SK-MEL-5 (cell line): ENCODE measurements around the gene DGCR6. TPM values are rescaled to one million over a fixed set of nuclear protein-coding genes. Genes with fewer than 3 reads are reported as not detected.
"Not testable (repeated sequence)": the region's sequence is repeated elsewhere in the genome, so short reads cannot be mapped to it uniquely, and the experiment has no call there.

ENCODE experiments used
- DNase-seq: peaks from one replicate; pipeline ENCODE4 v3.0.0-alpha.2; 2016; ENCODE audit warnings: low read depth, low spot score
- in situ Hi-C: cut with HindIII; loops from 2 replicates; pipeline ENCODE4 v1.10.0; 2016; ENCODE audit warnings: low sequenced_read_pairs, high pct_unique_total_duplicates, low pct_unique_long_range_greater_than_20kb
- polyA plus RNA-seq, 2 experiments: library from polyadenylated mRNA; depleted of rRNA; stranded (reverse); fragments of >200 nt; gene quantifications; 2 replicates each; pipeline ENCODE4 v1.2.3, GENCODE V29; 2015
- total RNA-seq: library from RNA; depleted of rRNA; stranded (reverse); fragments of >200 nt; shearing (Covaris generic); gene quantifications from 2 replicates; pipeline ENCODE4 v1.2.3, GENCODE V29; 2014; rRNA removed

DGCR6 gene
- 1.7 and 2.6 TPM in 2 replicates for total RNA-seq
- polyA plus RNA-seq (2015; cell fraction: cytosol; rRNA removed), result 0.82 and 1.1 TPM in 2 replicates
- polyA plus RNA-seq (2015; cell fraction: nucleus; rRNA removed), result 10.6 and 13.5 TPM in 2 replicates

DNA sequence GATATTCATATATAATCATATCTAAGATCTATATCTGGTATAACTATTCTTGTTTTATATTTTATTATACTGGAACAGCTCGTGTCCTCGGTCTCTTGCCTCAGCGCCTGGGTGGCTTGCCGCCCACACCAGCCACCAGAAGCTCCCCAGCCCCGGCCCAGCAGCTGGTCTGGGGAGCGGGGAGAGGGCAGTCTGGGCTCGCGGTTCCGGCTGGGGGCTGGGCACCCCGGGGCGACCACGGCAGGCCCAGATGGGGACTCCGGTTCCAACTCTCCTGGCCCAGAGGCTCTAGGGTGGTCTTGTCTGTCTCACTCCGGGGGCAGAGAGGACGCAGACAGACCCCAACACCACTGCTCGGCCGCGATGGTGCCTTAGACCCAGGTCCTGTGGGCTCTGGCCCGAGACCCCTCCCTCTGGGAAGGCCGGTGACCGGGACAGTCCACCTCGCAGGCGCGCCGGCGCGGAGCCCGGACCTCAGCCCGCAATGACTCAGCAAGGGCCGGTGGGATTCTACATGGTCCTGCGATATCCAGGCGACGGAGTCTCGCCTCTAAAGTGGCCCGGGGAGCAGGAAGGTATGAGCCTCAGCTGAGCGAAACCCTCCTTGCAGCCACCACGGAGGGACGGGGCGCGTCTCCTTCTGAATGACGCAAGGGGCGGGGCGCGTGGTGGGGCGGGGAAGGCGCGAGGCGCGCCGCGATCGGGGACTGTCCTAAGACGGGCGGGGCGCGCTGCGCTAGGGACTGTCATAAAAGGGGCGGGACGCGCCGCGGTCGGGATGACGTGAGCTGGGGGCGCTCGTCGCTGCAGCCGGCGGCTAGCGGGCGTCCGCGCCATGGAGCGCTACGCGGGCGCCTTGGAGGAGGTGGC is at the start of gene DGCR6:
Gene DGCR6 (plus strand): TSS at position 781 of the 870 bp plus-strand sequence. CDS start 55 bp downstream, at position 836.
- in situ Hi-C loops, result no loop called here
- no peak for DNase-seq

DNA sequence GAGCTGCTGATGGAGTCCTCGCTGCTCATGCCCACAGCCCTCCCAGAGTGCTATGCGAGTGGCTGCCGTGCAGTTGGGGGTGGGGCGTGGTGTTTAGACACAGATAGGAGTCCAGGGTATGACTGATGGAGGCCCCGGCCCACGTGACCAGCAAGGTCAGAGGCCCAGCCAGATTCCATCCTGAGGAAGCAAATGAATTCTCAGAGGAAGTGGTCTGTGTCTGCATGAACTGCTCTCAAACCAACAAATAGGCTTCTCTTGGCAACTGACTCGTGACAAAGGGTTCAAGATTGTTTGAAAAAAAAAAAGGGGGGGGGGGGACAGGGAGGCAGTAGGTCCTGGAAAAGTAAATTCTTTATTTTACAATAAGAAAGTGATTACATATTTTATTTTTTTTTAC is 46.8 kb upstream of the DGCR6 start:
- in situ Hi-C loops, DNase-seq: not testable (repeated sequence)

GRCh38 chr22:18881260-18881659 is 24.9 kb upstream of the DGCR6 start:
- in situ Hi-C loops, result not testable (repeated sequence)
- DNase-seq, result peak; percentile 0

DNA sequence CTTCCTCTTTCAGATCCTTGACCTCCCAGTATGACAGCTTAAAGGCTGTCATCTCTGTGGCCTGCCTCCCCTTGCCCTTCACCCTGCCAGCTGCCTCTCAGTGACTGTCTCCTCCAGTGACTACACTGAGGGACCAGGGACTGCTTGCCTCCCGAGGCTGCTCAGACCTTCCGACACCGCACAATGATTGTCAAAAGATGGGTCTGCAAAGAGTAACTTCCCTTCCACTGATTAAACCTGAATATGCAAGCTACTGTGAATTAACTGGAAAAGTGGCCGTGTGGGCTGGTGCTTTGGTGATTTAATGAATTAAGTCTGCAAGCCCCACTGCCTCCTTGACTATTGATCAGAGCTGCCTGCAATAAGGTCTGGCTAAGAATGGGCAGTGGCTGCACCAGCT is 21.7 kb upstream of the DGCR6 start:
- DNase-seq, in situ Hi-C loops: not testable (repeated sequence)

DNA sequence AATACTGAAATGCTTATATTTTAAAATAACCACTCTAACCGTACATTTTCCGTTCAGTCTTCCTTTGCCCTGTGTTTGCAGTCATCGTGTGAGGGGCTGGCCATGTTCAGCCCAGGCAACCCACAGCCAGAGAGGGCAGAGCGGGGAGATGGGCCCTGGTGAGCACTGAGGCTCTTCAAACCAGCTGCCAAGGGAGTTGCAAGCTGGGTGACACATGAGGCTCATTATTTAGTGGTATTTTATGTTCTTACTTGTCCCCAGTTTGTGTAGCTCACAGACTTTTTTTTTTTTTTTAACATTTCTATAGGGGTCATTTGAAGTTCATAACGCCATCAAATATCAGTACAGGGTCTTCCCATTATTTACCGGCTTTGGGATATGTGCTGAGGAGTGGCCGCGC is 18.0 kb upstream of the DGCR6 start:
- no peak for DNase-seq
- in situ Hi-C loops, result no loop called here

DNA sequence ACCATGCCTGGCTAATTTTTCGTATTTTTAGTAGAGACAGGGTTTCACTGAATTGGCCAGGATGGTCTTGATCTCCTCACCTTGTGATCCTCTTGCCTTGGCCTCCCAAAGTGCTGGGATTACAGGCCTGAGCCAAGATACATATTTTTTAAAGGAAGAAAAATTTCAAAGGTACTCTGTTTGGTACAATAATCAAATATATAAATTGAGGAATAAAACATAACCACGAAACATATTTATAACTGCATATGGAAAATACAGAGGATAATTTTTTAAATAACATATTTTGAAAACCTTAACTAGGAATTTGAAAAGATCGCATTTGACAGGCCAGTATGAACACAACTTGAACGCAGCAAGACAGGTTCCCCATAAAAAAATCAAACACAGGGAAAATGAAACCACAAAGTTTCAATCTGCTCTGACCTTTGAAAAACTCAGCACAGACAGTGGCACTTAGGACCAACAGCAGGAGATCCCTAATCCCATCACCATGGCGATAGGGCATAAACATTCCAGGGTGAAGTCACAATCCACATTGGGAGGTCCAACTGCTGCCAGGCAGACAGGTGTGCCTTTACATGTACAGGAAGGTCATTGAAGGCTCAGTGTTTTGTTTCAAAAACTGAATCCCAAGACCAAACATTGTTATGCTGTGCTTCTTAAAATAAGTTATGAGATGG is 15.5 kb upstream of the DGCR6 start:
- in situ Hi-C loops, DNase-seq: not testable (repeated sequence)

- in situ Hi-C loops, DNase-seq: not testable (repeated sequence)
Measured at GRCh38 chr22:18893775-18894174, 12.3 kb upstream of the DGCR6 start.

DNA sequence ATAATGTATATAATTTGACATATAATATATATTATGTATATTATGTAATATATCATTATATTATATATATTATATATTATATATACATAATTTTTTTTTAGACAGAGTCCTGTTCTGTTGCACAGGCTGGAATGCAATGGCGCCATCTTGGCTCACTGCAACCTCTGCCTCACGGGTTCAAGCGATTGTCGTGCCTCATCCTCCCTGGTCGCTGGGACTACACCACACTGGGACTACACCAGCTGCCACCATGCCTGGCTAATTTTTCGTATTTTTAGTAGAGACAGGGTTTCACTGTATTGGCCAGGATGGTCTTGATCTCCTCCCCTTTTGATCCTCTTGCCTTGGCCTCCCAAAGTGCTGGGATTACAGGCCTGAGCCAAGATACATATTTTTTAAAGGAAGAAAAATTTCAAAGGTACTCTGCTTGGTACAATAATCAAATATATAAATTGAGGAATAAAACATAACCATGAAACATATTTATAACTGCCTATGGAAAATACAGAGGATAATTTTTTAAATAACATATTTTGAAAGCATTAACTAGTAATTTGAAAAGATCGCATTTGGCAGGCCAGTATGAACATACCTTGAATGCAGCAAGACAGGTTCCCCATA is 10.0 kb upstream of the DGCR6 start:
- in situ Hi-C loops, DNase-seq: not testable (repeated sequence)

- in situ Hi-C loops, DNase-seq: not testable (repeated sequence)
Measured at GRCh38 chr22:18906410-18906745, 258 bp downstream of the DGCR6 start.

DNA sequence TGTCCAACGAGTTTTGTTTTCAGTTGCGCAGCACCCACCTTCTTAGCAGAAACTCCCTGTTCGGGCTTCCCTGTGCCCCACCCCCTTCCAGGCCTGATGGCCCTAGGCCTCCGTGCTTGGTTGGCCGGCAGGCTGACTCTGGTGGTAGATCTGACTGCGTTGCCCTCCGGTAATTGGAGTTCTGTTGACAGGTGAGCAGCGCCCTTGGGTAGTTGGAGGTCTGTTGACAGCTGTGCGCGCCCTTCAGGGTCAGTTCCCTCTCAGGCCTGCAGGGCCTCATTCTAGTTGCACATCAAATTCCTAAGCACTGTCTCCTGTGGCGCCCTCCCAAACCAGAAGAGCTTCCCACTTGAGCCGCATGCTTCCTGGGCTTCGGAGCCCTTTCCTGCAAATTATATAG is 776 bp downstream of the DGCR6 start:
- in situ Hi-C loops, result no loop called here
- no peak for DNase-seq

DNA sequence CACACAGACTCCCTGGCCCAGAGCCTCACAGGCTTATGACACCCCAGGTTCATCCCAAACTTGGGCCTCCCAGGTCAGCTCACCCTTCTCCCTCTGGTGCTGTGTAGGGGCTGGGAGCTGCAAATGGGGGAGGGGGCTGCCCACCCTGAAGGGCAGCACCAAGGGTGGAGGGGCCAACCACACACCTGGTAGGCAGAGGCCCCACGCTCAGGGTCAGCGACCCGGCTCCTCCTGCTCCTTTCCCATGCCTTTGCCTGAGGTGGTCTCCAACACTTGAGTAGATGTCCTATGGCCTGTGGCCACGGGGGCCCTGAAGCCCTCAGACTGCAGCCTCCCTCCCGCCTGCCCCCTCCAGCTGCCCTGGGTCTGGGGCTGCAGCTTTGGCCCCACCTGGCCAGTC is 3.4 kb downstream of the DGCR6 start:
- no peak for DNase-seq
- in situ Hi-C loops, result no loop called here

- in situ Hi-C loops, DNase-seq: not testable (repeated sequence)
Measured at GRCh38 chr22:18911535-18911934, 5.4 kb downstream of the DGCR6 start.

DNA sequence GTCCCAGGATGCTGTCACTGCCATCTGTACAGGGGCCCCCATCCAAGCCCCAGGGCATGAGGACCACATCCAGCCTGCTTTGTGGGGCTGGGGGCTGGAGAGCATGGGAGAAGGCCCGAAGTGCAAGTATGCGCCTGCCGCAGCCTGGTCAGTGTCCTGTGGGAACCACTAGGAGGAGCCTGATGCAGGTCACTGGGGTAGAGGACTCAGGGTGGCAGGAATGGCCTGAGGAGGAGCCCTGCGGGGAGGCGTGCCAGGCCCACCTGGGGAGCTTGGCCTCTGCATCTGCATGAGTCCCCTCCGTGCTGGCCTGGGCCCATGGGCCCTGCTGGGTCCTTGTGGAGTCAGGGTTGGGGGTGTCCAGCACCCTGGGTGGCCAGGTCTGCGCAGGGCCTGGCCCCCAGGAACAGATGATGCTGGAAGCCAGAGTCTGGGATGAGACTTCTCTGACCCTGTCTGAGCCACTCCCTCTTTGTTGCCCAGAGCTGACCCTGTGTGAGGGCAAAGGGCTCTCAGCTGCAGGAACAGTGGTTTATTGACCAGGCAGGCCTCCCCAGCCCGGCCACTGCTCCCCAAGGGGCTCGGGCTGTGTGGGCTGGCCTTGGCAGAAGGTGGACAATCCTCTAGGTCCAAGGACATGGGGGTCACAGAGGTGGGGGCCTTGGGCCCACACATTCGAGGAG is 6.3 kb downstream of the DGCR6 start:
- in situ Hi-C loops, result not testable (repeated sequence)

DNA sequence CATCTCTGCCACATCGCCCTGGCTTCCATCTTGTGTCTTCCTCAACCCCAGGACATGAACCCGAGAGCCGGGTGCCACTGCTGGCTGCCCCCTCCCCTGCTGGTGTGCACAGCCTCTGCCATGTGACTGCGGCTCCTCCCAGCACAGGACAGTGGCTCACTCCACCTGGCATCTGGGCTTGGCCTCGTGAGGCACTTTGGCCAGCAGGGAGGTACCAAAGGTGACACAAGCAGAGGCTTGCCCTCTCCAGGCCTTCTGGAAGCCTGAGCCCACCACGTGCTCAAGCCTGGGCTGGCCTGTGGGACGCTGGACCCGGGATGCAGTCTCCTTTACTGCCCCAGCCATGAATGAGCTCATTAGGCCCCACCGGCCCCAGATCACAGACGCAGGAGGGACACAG is 8.4 kb downstream of the DGCR6 start:
- in situ Hi-C loops, result not testable (repeated sequence)

More for the DNA sequence above, 6.3 kb downstream of the DGCR6 start:
- not testable (repeated sequence) for DNase-seq

DNA sequence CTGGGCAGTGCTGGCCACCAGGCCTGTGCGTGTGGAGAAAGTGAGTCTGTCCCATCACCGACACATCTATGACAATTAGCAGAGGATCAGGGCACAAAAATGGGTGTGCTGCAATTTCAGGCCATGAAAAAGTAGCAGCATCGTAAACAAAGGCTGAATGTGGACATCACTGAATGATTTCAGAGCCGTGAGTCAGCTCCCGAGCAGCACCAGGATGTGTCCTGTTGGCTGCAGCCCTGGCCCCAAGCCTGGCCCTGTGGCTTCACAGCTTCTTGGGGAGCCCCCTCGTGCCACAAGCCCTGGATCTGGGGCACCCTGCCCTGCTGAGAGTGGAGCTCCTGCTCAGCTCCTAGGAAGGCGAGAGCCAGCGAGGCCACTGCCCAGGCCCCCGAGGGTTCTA is 9.4 kb downstream of the DGCR6 start:
- DNase-seq, in situ Hi-C loops: not testable (repeated sequence)

More for the DNA sequence above, 8.4 kb downstream of the DGCR6 start:
- DNase-seq, result not testable (repeated sequence)

DNA sequence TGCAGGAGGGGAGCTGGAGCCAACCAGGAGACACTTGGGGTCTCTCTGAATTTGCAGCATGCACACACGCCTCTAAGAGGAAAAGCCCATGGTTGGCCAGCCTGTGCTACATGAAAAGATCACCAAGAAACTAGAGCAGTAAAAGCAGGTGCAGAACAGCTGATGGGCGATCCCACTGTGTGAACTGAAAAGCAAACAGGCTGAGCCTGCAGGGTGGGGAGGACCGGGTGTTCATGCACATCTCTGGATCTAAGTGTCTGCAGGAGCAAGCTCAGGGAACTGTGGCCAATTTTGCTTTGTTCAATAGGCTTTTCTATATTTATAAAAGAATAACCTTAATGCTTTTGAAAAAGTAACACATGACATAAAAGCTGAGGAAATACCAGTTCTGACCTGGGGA is 11.7 kb downstream of the DGCR6 start:
- in situ Hi-C loops, DNase-seq: not testable (repeated sequence)

DNA sequence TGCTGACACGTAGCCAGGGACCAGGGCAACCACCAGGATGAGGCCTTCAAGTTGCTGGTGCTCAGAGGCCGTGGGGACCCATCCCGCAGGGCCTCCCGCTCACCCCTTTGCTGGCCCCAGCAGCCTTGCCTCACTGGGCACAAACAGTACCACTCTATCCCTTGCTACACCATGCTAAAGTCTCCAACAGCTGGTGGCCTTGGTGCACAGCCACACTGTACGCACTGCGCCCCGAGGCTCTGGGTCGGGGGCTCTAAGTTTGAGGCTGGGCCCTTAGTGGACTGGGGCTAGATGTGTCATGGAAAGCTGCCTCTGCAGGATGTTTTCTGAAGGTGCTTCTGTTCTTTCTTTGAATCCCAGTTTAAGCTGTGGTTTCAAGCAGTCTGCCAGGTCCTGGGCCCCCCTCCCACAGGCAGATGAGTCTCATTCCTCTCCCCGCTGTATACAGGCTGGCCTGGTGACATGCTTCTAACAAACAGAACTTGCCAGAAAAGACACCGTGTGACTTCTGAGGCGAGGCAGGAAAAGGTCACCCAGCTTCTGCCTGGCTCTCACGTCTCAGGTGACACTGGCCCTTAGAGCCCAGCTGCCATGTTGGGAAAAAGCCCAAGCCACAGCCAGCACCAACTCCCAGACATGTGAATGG is 14.3 kb downstream of the DGCR6 start:
- DNase-seq, in situ Hi-C loops: not testable (repeated sequence)
